Stimulated activated naive CD8-positive, alpha-beta T cell treated with anti-CD3 and anti-CD28 coated beads, Interleukin-15, amount 100 ng/mL, for 72 hours (primary cell): Measurements from ENCODE around the gene SSR1.

Experiments used
- ATAC-seq: fragments of 150-1000 bp; cut with Tn5 transposase; 2 replicates; pipeline ENCODE4 v1.10.0; 2021; ENCODE audit warnings: mild to moderate bottlenecking, moderate library complexity
- DNase-seq, 2 donors: peaks; one replicate each; pipeline ENCODE4 v3.0.0; 2021 to 2022
- H3K27ac Mint-ChIP-seq, 2 donors: one replicate each; pipeline ENCODE4 v1.8.0; 2022; ENCODE audit warnings: mild to moderate bottlenecking in 2 of 2, mixed read lengths in 2 of 2, moderate library complexity in 2 of 2
- H3K27me3 Mint-ChIP-seq: one replicate; pipeline ENCODE4 v1.8.0; 2022; ENCODE audit warnings: mixed read lengths
- H3K4me1 Mint-ChIP-seq: one replicate; pipeline ENCODE4 v1.8.0; 2022; ENCODE audit warnings: mild to moderate bottlenecking, mixed read lengths
- H3K4me3 Mint-ChIP-seq, 2 donors: one replicate each; pipeline ENCODE4 v1.8.0; 2022; ENCODE audit warnings: mild to moderate bottlenecking in 2 of 2, mixed read lengths in 2 of 2, moderate library complexity in 1 of 2
- H3K9me3 Mint-ChIP-seq, 2 donors: one replicate each; pipeline ENCODE4 v1.8.0; 2022; ENCODE audit warnings: mixed read lengths in 2 of 2

SSR1 gene

GRCh38 chr6:7230956-7231713 is 81.9 kb downstream of the SSR1 start:
- Mint-ChIP-seq H3K27me3 (no peaks in the 10 kb centered on the region), H3K4me3 (no peak overlapping the region), H3K9me3 (no peaks in the 10 kb centered on the region), H3K4me1 (peaks cover 33% of the 10 kb centered on the region), H3K27ac (peak overlapping the region in 1 of 2 donors; percentile 54)
- ATAC-seq = no peak
- no peak for DNase-seq

DNA sequence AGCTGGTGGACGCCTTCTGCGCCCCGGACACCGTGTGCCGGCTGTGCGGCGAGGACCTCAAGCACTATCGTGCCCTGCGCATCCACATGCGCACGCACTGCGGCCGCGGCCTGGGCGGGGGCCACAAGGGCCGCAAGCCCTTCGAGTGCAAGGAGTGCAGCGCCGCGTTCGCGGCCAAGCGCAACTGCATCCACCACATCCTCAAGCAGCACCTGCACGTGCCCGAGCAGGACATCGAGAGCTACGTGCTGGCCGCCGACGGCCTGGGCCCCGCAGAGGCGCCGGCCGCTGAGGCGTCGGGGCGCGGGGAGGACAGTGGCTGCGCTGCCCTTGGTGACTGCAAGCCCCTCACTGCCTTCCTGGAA is 82.7 kb downstream of the SSR1 start:
- ATAC-seq (no peak), DNase-seq (no peak)
- no peak overlapping the region for H3K27ac Mint-ChIP-seq
- no peaks in the 10 kb centered on the region for H3K9me3 Mint-ChIP-seq
- no peaks in the 10 kb centered on the region for H3K27me3 Mint-ChIP-seq
- H3K4me3 Mint-ChIP-seq = no peak overlapping the region
- H3K4me1 Mint-ChIP-seq = peaks cover 25% of the 10 kb centered on the region

GRCh38 chr6:7229376-7230326 is 83.3 kb downstream of the SSR1 start:
- no peak overlapping the region for H3K27ac Mint-ChIP-seq
- peaks cover 21% of the 10 kb centered on the region for H3K4me1 Mint-ChIP-seq
- peak; percentile 45 for ATAC-seq
- H3K27me3 Mint-ChIP-seq = no peaks in the 10 kb centered on the region
- H3K9me3 Mint-ChIP-seq = no peaks in the 10 kb centered on the region
- DNase-seq = no peak
- H3K4me3 Mint-ChIP-seq = no peak overlapping the region

GRCh38 chr6:7228662-7229375 is 84.2 kb downstream of the SSR1 start:
- H3K27me3 Mint-ChIP-seq = no peaks in the 10 kb centered on the region
- peaks cover 20% of the 10 kb centered on the region for H3K4me1 Mint-ChIP-seq
- H3K27ac Mint-ChIP-seq = no peak overlapping the region
- no peaks in the 10 kb centered on the region for H3K9me3 Mint-ChIP-seq
- DNase-seq (no peak), ATAC-seq (no peak)
- no peak overlapping the region for H3K4me3 Mint-ChIP-seq

DNA sequence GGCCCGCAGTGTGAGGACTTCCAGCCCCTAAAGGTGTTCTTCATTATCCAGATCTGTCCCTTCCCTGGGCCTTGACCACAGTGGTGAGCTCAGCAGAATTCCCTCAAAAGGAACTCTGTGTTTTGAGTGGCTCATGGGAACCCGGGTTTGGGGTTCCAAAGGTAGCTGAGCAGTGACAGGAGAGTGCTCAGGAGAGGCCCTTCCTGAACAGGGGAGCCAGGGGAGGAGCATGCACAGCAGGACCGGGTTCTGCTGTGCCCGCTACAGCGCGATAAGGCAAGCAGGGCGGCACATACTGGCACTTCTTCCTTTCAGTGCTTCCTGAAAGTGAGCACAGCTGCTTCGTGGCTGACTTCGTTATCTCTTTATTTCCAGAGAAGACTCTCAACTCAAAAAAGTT is 88.3 kb downstream of the SSR1 start:
- H3K27me3 Mint-ChIP-seq = no peaks in the 10 kb centered on the region
- no peak overlapping the region for H3K4me3 Mint-ChIP-seq
- DNase-seq (no peak), ATAC-seq (no peak)
- H3K9me3 Mint-ChIP-seq = no peaks in the 10 kb centered on the region
- peak overlapping the region; percentile 44 to 69 for H3K27ac Mint-ChIP-seq
- H3K4me1 Mint-ChIP-seq = peaks cover 5% of the 10 kb centered on the region

GRCh38 chr6:7222197-7222596 is 90.8 kb downstream of the SSR1 start:
- ATAC-seq (no peak), DNase-seq (no peak)
- peaks cover 16% of the 10 kb centered on the region for H3K4me1 Mint-ChIP-seq
- H3K4me3 Mint-ChIP-seq = no peak overlapping the region
- no peaks in the 10 kb centered on the region for H3K9me3 Mint-ChIP-seq
- H3K27me3 Mint-ChIP-seq = no peaks in the 10 kb centered on the region
- H3K27ac Mint-ChIP-seq = no peak overlapping the region

GRCh38 chr6:7219310-7219709 is 93.7 kb downstream of the SSR1 start:
- DNase-seq = peak in 1 of 2 donors; percentile 25
- H3K27ac Mint-ChIP-seq = no peak overlapping the region
- H3K4me1 Mint-ChIP-seq = peaks cover 41% of the 10 kb centered on the region

GRCh38 chr6:7218406-7218988 is 94.5 kb downstream of the SSR1 start:
- H3K27ac Mint-ChIP-seq = no peak overlapping the region
- ATAC-seq (no peak), DNase-seq (no peak)
- H3K27me3 Mint-ChIP-seq = no peaks in the 10 kb centered on the region
- H3K4me1 Mint-ChIP-seq = peaks cover 48% of the 10 kb centered on the region
- no peak overlapping the region for H3K4me3 Mint-ChIP-seq
- H3K9me3 Mint-ChIP-seq = no peaks in the 10 kb centered on the region

More at GRCh38 chr6:7219310-7219709, 93.7 kb downstream of the SSR1 start:
- Mint-ChIP-seq H3K4me3 (no peak overlapping the region), H3K27me3 (no peaks in the 10 kb centered on the region), H3K9me3 (no peaks in the 10 kb centered on the region)
- peak; percentile 75 for ATAC-seq
